Astrocyte (in vitro differentiated cells and primary cell): ENCODE data around the gene AUTS2. TPM values are rescaled to one million over a fixed set of nuclear protein-coding genes. Genes with fewer than 3 reads are reported as not detected.
A peak's percentile ranks its signal among the peaks of the same experiment; 100 is the strongest.

Experiments
- DNase-seq: peaks from one replicate; pipeline ENCODE4 v3.0.0-alpha.2; 2010; ENCODE audit warnings: low read depth
- FAIRE-seq: peaks from 2 replicates; lab custom pipeline; 2011; peaks lifted over from hg19 to GRCh38; lab: Jason Lieb, UNC
- H2AFZ ChIP-seq: 2 replicates; pipeline ENCODE4 v1.6.0; 2012; ENCODE audit warnings: low read depth, low read length, inconsistent platforms
- H3K27ac ChIP-seq: 2 replicates; pipeline ENCODE4 v1.5.1; 2011; ENCODE audit warnings: low read depth, low read length, inconsistent platforms
- H3K27me3 ChIP-seq: 2 replicates; pipeline ENCODE4 v1.6.0; 2011; ENCODE audit warnings: low read length, inconsistent platforms; ENCODE audit not compliant: insufficient read depth
- H3K36me3 ChIP-seq: 2 replicates; pipeline ENCODE4 v1.5.1; 2011; ENCODE audit warnings: low read length, inconsistent platforms; ENCODE audit not compliant: insufficient read depth
- H3K4me1 ChIP-seq: 2 replicates; pipeline ENCODE4 v1.5.1; 2011; ENCODE audit warnings: low read length, inconsistent platforms; ENCODE audit not compliant: insufficient read depth
- H3K4me2 ChIP-seq: 2 replicates; pipeline ENCODE4 v1.6.0; 2012; ENCODE audit warnings: low read length, inconsistent platforms
- H3K4me3 ChIP-seq: 2 replicates; pipeline ENCODE4 v1.5.1; 2011; ENCODE audit warnings: low read depth, mild to moderate bottlenecking, low read length, inconsistent platforms; ENCODE audit not compliant: insufficient read depth
- H3K79me2 ChIP-seq: 2 replicates; pipeline ENCODE4 v1.6.0; 2012; ENCODE audit warnings: mild to moderate bottlenecking, low read length, inconsistent platforms; ENCODE audit not compliant: insufficient read depth
- H3K9ac ChIP-seq: 2 replicates; pipeline ENCODE4 v1.6.0; 2012; ENCODE audit warnings: mild to moderate bottlenecking, low read length, inconsistent platforms
- H3K9me3 ChIP-seq: 2 replicates; pipeline ENCODE4 v1.5.1; 2012; ENCODE audit warnings: low read depth, mild to moderate bottlenecking, low read length, inconsistent platforms; ENCODE audit not compliant: insufficient read depth
- H4K20me1 ChIP-seq: 2 replicates; pipeline ENCODE4 v1.6.0; 2012; ENCODE audit warnings: low read length, inconsistent platforms; ENCODE audit not compliant: insufficient read depth
- H3K27ac Mint-ChIP-seq: one replicate; pipeline ENCODE4 v1.8.0; 2021; ENCODE audit warnings: mild to moderate bottlenecking, mixed read lengths; ENCODE audit not compliant: unreplicated experiment
- H3K27me3 Mint-ChIP-seq: one replicate; pipeline ENCODE4 v1.8.0; 2021; ENCODE audit warnings: low read depth, mixed read lengths; ENCODE audit not compliant: unreplicated experiment
- H3K36me3 Mint-ChIP-seq: one replicate; pipeline ENCODE4 v1.8.0; 2021; ENCODE audit warnings: low read depth, mixed read lengths; ENCODE audit not compliant: unreplicated experiment
- H3K4me1 Mint-ChIP-seq: one replicate; pipeline ENCODE4 v1.8.0; 2021; ENCODE audit warnings: low read depth, mixed read lengths; ENCODE audit not compliant: unreplicated experiment
- H3K4me3 Mint-ChIP-seq: one replicate; pipeline ENCODE4 v1.8.0; 2021; ENCODE audit warnings: mild to moderate bottlenecking, moderate library complexity, mixed read lengths; ENCODE audit not compliant: unreplicated experiment
- H3K9me3 Mint-ChIP-seq: one replicate; pipeline ENCODE4 v1.8.0; 2021; ENCODE audit warnings: mild to moderate bottlenecking, mixed read lengths; ENCODE audit not compliant: unreplicated experiment
- EZH2 ChIP-seq: IDR thresholded peaks from 2 replicates; pipeline ENCODE4 v1.6.1; 2012; ENCODE audit warnings: mild to moderate bottlenecking, low read length, inconsistent platforms; ENCODE audit not compliant: insufficient read depth
- total RNA-seq: library from RNA; stranded (reverse); gene quantifications from 2 replicates; pipeline ENCODE4 v1.2.1, GENCODE V29; 2021
- TF ChIP-seq, protein P1 (sequence below): IDR thresholded peaks from 2 replicates; pipeline ENCODE4 v1.5.1; 2011; ENCODE audit warnings: low read depth, mild to moderate bottlenecking, inconsistent platforms, low read length, moderate library complexity; ENCODE audit not compliant: insufficient read depth

The AUTS2 gene
- total RNA-seq, 1 donor from 2014 or later: 73.2 TPM

DNA sequence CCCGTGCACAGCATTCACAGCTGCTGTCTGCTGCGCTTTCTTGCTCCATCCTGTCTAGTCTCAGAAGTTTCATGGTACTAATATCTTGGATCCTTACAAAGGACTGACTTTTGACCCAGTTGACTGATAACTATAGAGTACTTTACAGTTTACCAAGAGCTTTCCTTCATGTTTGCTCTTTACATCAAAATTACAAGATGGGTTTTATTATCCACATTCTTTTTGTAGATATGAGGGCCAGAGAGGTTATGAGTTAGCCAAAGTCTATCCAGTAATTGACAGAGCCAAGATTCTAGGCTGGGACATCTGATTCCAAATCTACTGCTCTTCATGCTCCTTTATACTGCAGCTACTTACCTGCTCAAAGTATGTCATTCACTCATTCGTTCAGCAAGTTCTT, 218.2 kb downstream of the AUTS2 start:
- no peaks in the 10 kb centered on the region for H3K27me3 ChIP-seq
- peaks cover 24% of the 10 kb centered on the region for H3K4me1 Mint-ChIP-seq
- no peak overlapping the region for H3K9ac ChIP-seq

DNA sequence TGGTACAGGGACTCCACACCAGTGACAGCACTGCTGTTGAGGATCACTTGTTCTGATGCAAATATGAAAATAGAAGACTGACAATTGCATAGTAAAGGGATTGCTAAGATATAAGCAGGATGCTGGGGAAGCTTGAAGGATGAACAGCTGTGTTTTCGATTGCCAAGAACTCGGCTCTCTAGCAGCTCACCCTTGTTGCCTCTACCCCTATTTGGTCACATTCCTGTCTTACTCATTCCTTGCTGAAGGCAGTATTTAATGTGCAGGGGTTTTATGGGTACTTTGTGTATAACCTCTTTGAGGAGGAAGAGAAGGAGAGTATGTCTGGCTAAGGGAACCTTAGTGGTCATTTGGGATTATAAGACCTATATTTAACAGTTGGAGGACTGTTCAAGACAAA, 218.8 kb downstream of the AUTS2 start:
- H3K9me3 ChIP-seq: no peaks in the 10 kb centered on the region
- FAIRE-seq (peak; percentile 96), DNase-seq (peak; percentile 85)
- Mint-ChIP-seq H3K9me3 (no peaks in the 10 kb centered on the region), H3K4me1 (peaks cover 24% of the 10 kb centered on the region), H3K27ac (peak overlapping the region; percentile 85), H3K36me3 (no peaks in the 10 kb centered on the region), H3K27me3 (no peaks in the 10 kb centered on the region), H3K4me3 (peak overlapping the region; percentile 55)
- H3K79me2 ChIP-seq: no peaks in the 10 kb centered on the region
- no peak overlapping the region for H2AFZ ChIP-seq
- no peaks in the 10 kb centered on the region for H3K27me3 ChIP-seq
- no peak overlapping the region for H3K27ac ChIP-seq
- H3K9ac ChIP-seq: no peak overlapping the region
- no peak overlapping the region for H3K4me3 ChIP-seq
- H4K20me1 ChIP-seq: peaks cover 30% of the 10 kb centered on the region
- peaks cover 17% of the 10 kb centered on the region for H3K4me1 ChIP-seq
- TF ChIP-seq, protein P1, sequence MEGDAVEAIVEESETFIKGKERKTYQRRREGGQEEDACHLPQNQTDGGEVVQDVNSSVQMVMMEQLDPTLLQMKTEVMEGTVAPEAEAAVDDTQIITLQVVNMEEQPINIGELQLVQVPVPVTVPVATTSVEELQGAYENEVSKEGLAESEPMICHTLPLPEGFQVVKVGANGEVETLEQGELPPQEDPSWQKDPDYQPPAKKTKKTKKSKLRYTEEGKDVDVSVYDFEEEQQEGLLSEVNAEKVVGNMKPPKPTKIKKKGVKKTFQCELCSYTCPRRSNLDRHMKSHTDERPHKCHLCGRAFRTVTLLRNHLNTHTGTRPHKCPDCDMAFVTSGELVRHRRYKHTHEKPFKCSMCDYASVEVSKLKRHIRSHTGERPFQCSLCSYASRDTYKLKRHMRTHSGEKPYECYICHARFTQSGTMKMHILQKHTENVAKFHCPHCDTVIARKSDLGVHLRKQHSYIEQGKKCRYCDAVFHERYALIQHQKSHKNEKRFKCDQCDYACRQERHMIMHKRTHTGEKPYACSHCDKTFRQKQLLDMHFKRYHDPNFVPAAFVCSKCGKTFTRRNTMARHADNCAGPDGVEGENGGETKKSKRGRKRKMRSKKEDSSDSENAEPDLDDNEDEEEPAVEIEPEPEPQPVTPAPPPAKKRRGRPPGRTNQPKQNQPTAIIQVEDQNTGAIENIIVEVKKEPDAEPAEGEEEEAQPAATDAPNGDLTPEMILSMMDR: no peak
- no peak for TF ChIP-seq EZH2
- H3K4me2 ChIP-seq: peak overlapping the region; percentile 40
- H3K36me3 ChIP-seq: no peaks in the 10 kb centered on the region

More for the DNA sequence above, 218.2 kb downstream of the AUTS2 start:
- Histone ChIP-seq H3K4me2 (no peak overlapping the region), H3K79me2 (no peaks in the 10 kb centered on the region), H3K4me3 (no peak overlapping the region), H3K9me3 (no peaks in the 10 kb centered on the region), H3K4me1 (peaks cover 17% of the 10 kb centered on the region), H2AFZ (no peak overlapping the region), H3K36me3 (no peaks in the 10 kb centered on the region), H4K20me1 (peaks cover 29% of the 10 kb centered on the region), H3K27ac (no peak overlapping the region)
- Mint-ChIP-seq H3K9me3 (no peaks in the 10 kb centered on the region), H3K27ac (no peak overlapping the region), H3K4me3 (no peak overlapping the region), H3K36me3 (no peaks in the 10 kb centered on the region), H3K27me3 (no peaks in the 10 kb centered on the region)
- FAIRE-seq: peak; percentile 67
- TF ChIP-seq, protein P1: no peak
- no peak for TF ChIP-seq EZH2
- no peak for DNase-seq

DNA sequence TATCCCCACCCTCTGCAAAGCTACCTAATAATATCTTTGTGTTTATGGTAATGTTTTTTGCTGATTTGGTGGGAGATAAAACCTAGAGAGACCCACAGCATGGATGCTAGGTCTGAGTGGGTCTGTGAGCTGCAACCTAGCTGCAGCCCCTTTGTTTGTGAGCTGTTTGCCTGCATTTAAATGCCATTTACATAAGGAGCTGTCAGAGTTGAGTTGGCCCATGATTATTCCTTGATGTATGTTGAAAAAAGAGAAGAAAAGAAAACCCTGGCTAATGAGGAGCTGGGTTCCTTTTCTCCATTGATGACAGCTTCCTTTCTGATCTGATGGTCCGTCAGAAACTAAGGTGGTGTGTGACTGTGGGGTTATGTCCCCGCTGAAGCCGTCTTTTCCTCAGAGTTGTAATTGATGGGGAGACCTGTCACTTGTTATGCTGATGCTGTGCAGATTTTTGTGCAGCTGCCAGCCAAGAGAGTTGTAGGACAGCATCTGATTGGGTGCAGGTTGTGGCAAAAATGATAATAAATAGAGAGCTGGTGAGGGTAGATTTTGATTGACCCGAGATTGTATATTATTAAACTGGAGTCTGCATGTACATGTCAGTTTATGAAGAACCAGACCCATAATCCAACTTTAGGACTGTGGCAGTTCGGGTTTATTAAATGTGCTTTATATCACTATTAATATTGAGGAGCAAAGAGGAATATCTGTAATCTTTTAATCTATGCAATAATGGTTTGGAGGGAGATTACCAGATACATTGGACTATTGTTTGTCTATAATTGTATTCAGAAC, 219.8 kb downstream of the AUTS2 start:
- Histone ChIP-seq H3K4me2 (no peak overlapping the region), H4K20me1 (peaks cover 36% of the 10 kb centered on the region), H2AFZ (no peak overlapping the region), H3K9ac (no peak overlapping the region), H3K36me3 (no peaks in the 10 kb centered on the region), H3K79me2 (no peaks in the 10 kb centered on the region), H3K4me3 (no peak overlapping the region), H3K27ac (no peak overlapping the region), H3K27me3 (no peaks in the 10 kb centered on the region), H3K4me1 (peaks cover 17% of the 10 kb centered on the region), H3K9me3 (no peaks in the 10 kb centered on the region)
- no peak overlapping the region for H3K27ac Mint-ChIP-seq
- H3K4me1 Mint-ChIP-seq: peaks cover 24% of the 10 kb centered on the region
- peaks cover 4% of the 10 kb centered on the region for H3K36me3 Mint-ChIP-seq
- FAIRE-seq: no peak
- no peak for DNase-seq
- H3K9me3 Mint-ChIP-seq: no peaks in the 10 kb centered on the region
- TF ChIP-seq EZH2: no peak
- TF ChIP-seq, protein P1: no peak
- H3K27me3 Mint-ChIP-seq: no peaks in the 10 kb centered on the region
- H3K4me3 Mint-ChIP-seq: no peak overlapping the region
